ENCODE data around the gene TMIGD2.

- TF ChIP-seq CTCF (IDR thresholded peaks at IDR 0.05) = no peak
- no peak for TF ChIP-seq POLR2AphosphoS5 (IDR thresholded peaks at IDR 0.05)
Observed at GRCh38 chr19:4284974-4285373, 17.2 kb downstream of the TMIGD2 start.

Measured in breast epithelium (tissue), 3 donors.